Neural crest cell (in vitro differentiated cells): Measurements from ENCODE around the gene EYS. TPM values are rescaled to one million over a fixed set of nuclear protein-coding genes. Genes with fewer than 3 reads are reported as not detected.

ENCODE experiments used
- DNase-seq: peaks from one replicate; pipeline ENCODE4 v3.0.0; 2021; ENCODE audit warnings: low read depth, mixed read lengths, low spot score
- H3K27ac Mint-ChIP-seq: one replicate; pipeline ENCODE4 v1.8.0; 2021; ENCODE audit warnings: mild to moderate bottlenecking, mixed read lengths; ENCODE audit not compliant: unreplicated experiment
- H3K27me3 Mint-ChIP-seq: 2 replicates; pipeline ENCODE4 v1.8.0; 2021; ENCODE audit warnings: low read depth, mild to moderate bottlenecking, mixed read lengths
- H3K36me3 Mint-ChIP-seq: 2 replicates; pipeline ENCODE4 v1.8.0; 2021; ENCODE audit warnings: low read depth, mild to moderate bottlenecking, mixed read lengths
- H3K4me1 Mint-ChIP-seq: 2 replicates; pipeline ENCODE4 v1.8.0; 2021; ENCODE audit warnings: mixed read lengths
- H3K4me3 Mint-ChIP-seq: one replicate; pipeline ENCODE4 v1.8.0; 2021; ENCODE audit warnings: mild to moderate bottlenecking, mixed read lengths
- H3K9me3 Mint-ChIP-seq: 2 replicates; pipeline ENCODE4 v1.8.0; 2021; ENCODE audit warnings: mixed read lengths
- total RNA-seq: library from RNA; stranded (reverse); gene quantifications from 2 replicates; pipeline ENCODE4 v1.2.1, GENCODE V29; 2021
- TF ChIP-seq, protein P1 (sequence below): fragments of 200-600 bp; sonication (generic); conservative IDR thresholded peaks from 2 replicates; pipeline ENCODE4 v1.5.0; 2021; ENCODE audit warnings: antibody characterized with exemption, mild to moderate bottlenecking

The EYS gene
- total RNA-seq, 1 donor from 2014 or later, result 0.40 TPM

DNA sequence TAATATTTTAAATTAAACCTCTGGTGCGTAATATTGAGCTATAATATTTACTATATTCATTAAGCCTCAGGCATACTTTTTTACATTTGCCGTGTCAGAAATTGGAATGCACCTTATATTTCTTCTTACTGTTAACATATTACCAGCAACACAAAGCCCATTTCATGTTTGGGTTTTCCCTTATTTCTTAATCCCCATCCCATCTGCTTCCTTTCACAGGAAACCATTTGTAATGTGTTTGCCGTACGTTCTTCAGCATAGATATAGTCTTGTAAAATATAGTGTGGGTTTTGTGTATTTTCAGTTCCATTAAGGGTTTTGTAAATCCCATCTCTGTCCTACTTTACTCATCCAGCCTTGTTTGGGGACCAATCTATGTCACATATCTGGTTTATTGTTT is 6.5 kb downstream of the EYS start:
- H3K36me3 Mint-ChIP-seq, result no peaks in the 10 kb centered on the region
- H3K27me3 Mint-ChIP-seq, result no peaks in the 10 kb centered on the region
- TF ChIP-seq, protein P1, sequence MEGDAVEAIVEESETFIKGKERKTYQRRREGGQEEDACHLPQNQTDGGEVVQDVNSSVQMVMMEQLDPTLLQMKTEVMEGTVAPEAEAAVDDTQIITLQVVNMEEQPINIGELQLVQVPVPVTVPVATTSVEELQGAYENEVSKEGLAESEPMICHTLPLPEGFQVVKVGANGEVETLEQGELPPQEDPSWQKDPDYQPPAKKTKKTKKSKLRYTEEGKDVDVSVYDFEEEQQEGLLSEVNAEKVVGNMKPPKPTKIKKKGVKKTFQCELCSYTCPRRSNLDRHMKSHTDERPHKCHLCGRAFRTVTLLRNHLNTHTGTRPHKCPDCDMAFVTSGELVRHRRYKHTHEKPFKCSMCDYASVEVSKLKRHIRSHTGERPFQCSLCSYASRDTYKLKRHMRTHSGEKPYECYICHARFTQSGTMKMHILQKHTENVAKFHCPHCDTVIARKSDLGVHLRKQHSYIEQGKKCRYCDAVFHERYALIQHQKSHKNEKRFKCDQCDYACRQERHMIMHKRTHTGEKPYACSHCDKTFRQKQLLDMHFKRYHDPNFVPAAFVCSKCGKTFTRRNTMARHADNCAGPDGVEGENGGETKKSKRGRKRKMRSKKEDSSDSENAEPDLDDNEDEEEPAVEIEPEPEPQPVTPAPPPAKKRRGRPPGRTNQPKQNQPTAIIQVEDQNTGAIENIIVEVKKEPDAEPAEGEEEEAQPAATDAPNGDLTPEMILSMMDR, result no peak
- no peak for DNase-seq
- H3K27ac Mint-ChIP-seq, result no peak overlapping the region
- no peaks in the 10 kb centered on the region for H3K4me1 Mint-ChIP-seq
- no peak overlapping the region for H3K4me3 Mint-ChIP-seq
- H3K9me3 Mint-ChIP-seq, result no peaks in the 10 kb centered on the region

DNA sequence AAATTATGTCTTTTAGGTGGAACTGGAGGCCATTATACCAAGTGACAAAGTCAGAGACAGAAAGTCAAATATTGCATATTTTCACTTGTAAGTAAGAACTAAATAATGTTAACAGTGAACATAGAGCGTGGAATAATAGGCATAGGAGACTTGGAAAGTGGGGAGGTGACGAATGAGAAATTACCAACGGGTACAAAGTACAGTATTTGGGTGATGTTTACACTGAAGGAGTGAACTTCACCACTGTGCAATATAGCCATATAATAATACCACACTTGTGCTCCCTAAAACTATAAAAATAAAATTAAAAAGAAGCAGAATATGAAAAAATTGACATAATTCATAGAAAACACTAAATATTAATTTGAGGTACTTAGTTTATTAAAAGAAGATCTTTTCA is 14.9 kb downstream of the EYS start:
- Mint-ChIP-seq H3K27ac (no peak overlapping the region), H3K4me3 (no peak overlapping the region), H3K36me3 (no peaks in the 10 kb centered on the region), H3K9me3 (no peaks in the 10 kb centered on the region), H3K27me3 (no peaks in the 10 kb centered on the region), H3K4me1 (no peaks in the 10 kb centered on the region)
- DNase-seq, result no peak
- TF ChIP-seq, protein P1, result no peak

DNA sequence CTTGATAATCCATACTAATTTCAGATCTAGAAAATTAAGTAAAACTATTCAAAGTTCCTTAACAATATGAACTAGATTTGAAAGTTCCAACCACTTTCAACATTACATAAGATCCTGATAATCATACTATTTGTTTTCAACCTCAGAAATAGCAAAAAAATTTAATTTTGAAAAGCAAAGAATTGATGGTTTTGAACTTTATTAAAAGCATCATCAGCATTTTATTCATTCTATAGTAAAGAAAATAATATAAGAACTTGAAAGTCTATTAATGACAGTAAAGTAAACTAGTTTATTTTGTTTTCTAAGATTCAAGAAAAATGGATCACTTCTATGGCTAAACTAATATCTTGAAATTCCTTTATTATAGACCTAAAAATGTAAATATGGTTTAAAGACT is 26.8 kb downstream of the EYS start:
- Mint-ChIP-seq H3K4me3 (no peak overlapping the region), H3K4me1 (no peaks in the 10 kb centered on the region), H3K27ac (no peak overlapping the region), H3K36me3 (peaks cover 2% of the 10 kb centered on the region), H3K9me3 (peaks cover 14% of the 10 kb centered on the region), H3K27me3 (no peaks in the 10 kb centered on the region)
- TF ChIP-seq, protein P1, result no peak
- DNase-seq, result no peak

DNA sequence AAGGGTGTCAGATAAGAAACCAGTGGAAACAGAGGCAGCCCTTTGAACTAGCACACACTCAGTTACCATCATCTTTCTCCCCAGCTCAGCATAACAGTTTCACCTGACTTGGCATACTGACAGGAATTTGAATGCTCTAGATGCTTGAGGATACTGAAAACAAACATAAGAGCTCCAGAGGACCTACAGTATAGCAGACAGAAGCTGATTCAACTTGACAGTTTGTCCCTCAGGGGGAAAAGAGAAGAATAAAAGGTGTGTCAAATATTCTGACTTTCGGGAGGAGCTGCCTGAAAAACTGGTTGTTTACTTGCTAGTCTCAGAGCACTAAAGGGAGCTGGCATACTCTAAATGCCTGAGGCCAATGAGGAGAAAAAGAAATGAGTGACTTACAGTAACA is 35.1 kb downstream of the EYS start:
- peaks cover 15% of the 10 kb centered on the region for H3K9me3 Mint-ChIP-seq
- H3K4me1 Mint-ChIP-seq, result no peaks in the 10 kb centered on the region
- TF ChIP-seq, protein P1, result no peak
- no peak overlapping the region for H3K27ac Mint-ChIP-seq
- peaks cover 16% of the 10 kb centered on the region for H3K36me3 Mint-ChIP-seq
- no peak for DNase-seq
- no peaks in the 10 kb centered on the region for H3K27me3 Mint-ChIP-seq
- H3K4me3 Mint-ChIP-seq, result no peak overlapping the region

DNA sequence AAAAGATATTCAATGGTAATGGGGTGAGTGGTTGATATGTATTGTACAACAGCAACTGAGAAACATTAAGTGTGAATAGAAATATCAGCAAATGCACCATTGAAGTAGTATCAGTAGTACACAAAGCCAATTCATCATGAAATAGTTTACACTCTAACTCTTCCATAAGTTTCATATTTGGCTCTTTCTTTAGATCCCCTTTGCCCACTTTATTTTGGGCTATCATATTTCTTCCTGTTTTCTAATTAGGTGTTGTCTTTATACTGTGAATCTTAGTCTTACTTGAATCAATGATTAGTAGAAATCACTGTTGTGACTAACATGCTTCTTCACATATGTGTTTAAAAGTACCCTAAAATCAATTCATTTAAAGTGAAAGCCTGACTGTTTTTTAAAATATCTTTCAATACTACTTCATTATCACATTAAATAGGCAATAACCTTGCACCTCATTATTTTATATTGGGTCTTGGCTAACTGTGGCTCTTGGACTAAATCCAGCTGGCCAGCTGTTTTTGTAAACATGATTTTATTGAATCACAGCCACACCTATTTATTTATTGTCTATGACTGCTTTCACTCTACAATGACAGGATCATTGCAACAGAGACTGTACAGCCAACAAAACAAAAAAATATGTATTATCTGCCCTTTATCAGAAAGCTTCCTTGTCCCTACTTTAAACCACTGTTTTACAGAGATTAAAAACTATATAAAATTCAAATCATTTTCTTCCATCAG is 38.9 kb downstream of the EYS start:
- DNase-seq, result no peak
- TF ChIP-seq, protein P1, result no peak
- Mint-ChIP-seq H3K27me3 (no peaks in the 10 kb centered on the region), H3K27ac (no peak overlapping the region), H3K36me3 (peaks cover 6% of the 10 kb centered on the region), H3K4me1 (peaks cover 5% of the 10 kb centered on the region), H3K9me3 (peaks cover 11% of the 10 kb centered on the region), H3K4me3 (no peak overlapping the region)
